Muscle layer of colon (tissue), 2 donors: ENCODE data around the gene LRRK1.

Source experiments
- H3K27ac ChIP-seq: one replicate; pipeline ENCODE4 v1.7.0; 2013; ENCODE audit warnings: low read depth, mild to moderate bottlenecking, low read length, moderate library complexity
- H3K27me3 ChIP-seq, 2 donors: one replicate each; pipeline ENCODE4 v1.7.0; 2013; ENCODE audit warnings: low read length in 2 of 2, mild to moderate bottlenecking in 2 of 2; ENCODE audit not compliant: insufficient read depth in 2 of 2, control insufficient read depth in 1 of 2
- H3K36me3 ChIP-seq: one replicate; pipeline ENCODE4 v1.7.0; 2013; ENCODE audit warnings: mild to moderate bottlenecking, low read length; ENCODE audit not compliant: insufficient read depth
- H3K4me1 ChIP-seq: one replicate; pipeline ENCODE4 v1.7.0; 2013; ENCODE audit warnings: mild to moderate bottlenecking, low read length; ENCODE audit not compliant: insufficient read depth
- H3K4me3 ChIP-seq, 2 donors: one replicate each; pipeline ENCODE4 v1.7.0; 2013; ENCODE audit warnings: low read length in 2 of 2, low read depth in 1 of 2, mild to moderate bottlenecking in 1 of 2, moderate library complexity in 1 of 2
- H3K9ac ChIP-seq: one replicate; pipeline ENCODE4 v1.7.0; 2013; ENCODE audit warnings: low read length
- H3K9me3 ChIP-seq: one replicate; pipeline ENCODE4 v1.7.0; 2013; ENCODE audit warnings: mild to moderate bottlenecking, low read length
- donor health status: abdominal sarcoma.
- donor health status: Adenocarcinoma of cecum.

Gene LRRK1

DNA sequence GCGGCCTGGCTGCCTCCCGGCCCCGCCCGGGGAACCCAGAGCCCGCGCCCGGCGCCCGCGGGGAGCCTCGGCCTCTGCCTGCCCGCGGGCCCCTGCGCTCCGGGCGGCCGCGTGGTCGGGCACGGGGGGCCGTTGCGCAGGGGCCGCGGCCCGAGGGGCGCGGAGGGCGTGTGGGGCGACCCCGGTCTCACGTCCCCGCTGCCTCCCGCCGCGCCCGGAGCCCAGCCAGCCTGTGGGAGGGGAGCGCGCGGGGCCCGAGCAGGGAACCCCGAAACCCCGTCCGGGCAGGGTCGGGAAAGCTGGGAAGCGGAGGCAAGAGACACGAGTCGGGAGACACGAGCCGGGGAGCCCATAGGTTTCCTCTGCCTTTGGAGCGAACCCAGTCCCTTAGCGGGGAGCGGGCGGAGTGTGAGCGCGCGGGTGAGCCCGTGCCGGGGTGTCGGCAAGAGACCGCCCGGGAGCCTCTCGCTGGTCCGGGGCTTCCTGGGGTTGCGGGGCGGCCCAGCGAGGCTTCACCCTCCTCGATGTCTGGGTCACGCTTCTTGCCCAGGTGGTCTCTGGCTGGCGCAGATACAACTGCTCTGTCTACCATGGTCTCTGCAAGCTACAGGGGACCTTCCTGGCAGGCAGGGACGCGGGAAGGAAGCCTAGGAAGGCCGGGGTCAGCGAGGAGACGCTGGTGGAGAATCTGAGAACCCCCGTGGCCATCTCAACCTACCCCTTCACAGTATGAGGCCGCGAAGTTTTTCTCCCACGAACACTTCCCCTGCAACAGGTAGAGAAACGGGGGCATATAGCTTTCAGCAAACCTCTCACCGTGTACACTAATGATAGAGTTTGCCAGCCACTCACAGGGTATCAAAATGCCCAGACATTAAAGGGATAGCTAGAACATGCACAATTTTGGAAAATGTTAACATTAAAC is 586 bp downstream of the LRRK1 start:
- H3K4me3 ChIP-seq = peak overlapping the region; percentile 54 to 84
- no peaks in the 10 kb centered on the region for H3K36me3 ChIP-seq
- H3K27me3 ChIP-seq = no peaks in the 10 kb centered on the region
- no peaks in the 10 kb centered on the region for H3K9me3 ChIP-seq
- no peak overlapping the region for H3K9ac ChIP-seq
- H3K27ac ChIP-seq = no peak overlapping the region
- peaks cover 4% of the 10 kb centered on the region for H3K4me1 ChIP-seq

DNA sequence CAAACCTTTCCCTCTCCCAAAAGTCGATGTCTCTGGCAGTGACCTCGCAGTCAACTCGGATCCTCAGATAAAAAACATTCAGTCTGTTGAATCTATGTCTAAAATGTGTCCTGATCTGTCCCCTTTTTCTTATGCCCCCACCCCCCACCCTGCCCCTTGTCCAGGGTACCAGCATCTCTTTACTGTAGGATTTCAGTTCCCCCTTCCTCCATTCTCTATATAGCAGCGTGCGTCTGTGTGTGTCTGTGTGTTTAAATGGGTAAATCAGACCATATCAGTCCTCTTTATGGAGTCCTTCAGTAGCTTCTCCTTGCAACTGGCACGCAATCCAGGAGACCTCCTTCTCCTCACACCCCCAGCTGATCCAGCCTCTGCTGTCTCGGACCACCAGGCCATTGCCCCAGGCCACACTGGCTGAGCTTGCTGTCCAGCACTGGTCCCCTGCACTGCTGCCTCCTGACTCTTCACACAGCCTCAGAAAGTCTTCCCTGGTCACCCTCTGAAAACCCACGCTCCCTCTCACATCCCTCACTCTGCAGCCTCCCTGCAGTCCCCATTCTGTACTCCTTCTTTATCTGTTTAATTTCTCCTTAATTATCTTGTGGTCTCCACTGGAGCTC is 1.5 kb downstream of the LRRK1 start:
- Histone ChIP-seq H3K36me3 (peaks cover 2% of the 10 kb centered on the region), H3K9me3 (no peaks in the 10 kb centered on the region), H3K4me1 (peaks cover 4% of the 10 kb centered on the region), H3K27ac (no peak overlapping the region), H3K27me3 (no peaks in the 10 kb centered on the region), H3K4me3 (no peak overlapping the region), H3K9ac (no peak overlapping the region)

GRCh38 chr15:100922192-100923040 is 3.3 kb downstream of the LRRK1 start:
- peaks cover 4% of the 10 kb centered on the region for H3K4me1 ChIP-seq
- no peak overlapping the region for H3K4me3 ChIP-seq
- no peaks in the 10 kb centered on the region for H3K27me3 ChIP-seq
- no peak overlapping the region for H3K27ac ChIP-seq
- peaks cover 4% of the 10 kb centered on the region for H3K36me3 ChIP-seq
- H3K9ac ChIP-seq = no peak overlapping the region
- H3K9me3 ChIP-seq = no peaks in the 10 kb centered on the region

DNA sequence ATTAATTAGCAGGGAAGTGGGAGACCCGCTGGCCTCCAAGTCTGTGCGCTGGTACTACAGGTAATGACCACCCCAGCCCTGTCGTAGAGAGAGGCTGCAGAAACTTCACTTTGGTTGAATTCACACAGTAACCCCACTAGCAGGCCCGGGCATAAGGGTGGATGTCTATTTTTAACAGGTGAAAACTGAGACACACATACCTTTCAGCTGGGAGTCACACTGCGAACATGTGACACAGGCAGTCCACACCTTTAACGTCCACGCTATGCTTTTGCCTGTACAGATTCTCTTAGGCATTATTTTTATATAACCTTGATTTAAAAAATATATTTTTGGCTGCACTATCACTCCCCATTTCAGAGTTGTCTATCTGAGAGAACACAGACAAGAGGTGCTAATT is 3.9 kb downstream of the LRRK1 start:
- no peaks in the 10 kb centered on the region for H3K27me3 ChIP-seq
- no peak overlapping the region for H3K9ac ChIP-seq
- H3K36me3 ChIP-seq = peaks cover 4% of the 10 kb centered on the region
- no peak overlapping the region for H3K4me3 ChIP-seq
- no peak overlapping the region for H3K27ac ChIP-seq
- H3K4me1 ChIP-seq = peaks cover 4% of the 10 kb centered on the region
- no peaks in the 10 kb centered on the region for H3K9me3 ChIP-seq

DNA sequence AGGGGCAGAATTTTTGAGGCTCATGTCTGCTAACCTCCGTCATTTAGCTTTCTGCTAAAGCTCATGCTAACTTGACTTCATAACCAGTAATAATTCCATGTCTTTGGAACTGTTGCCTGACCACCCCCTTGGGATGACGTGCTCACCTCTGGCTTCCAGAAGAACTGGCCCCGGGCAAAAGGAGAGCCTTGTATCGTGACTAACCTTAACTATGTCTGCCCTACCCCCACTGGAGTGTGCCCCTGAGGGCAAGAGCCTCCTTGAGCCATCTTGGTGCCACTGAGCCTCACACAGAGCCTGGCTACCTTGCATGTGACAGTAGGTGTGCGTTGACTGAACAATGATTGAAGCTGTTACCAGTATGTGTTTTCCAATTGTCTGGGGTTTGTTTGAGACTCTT is 4.7 kb downstream of the LRRK1 start:
- Histone ChIP-seq H3K9me3 (no peaks in the 10 kb centered on the region), H3K4me3 (no peak overlapping the region), H3K9ac (no peak overlapping the region), H3K27ac (no peak overlapping the region), H3K27me3 (no peaks in the 10 kb centered on the region), H3K36me3 (peaks cover 4% of the 10 kb centered on the region), H3K4me1 (peaks cover 4% of the 10 kb centered on the region)

GRCh38 chr15:100924436-100924835 is 5.3 kb downstream of the LRRK1 start:
- no peak overlapping the region for H3K4me3 ChIP-seq
- peaks cover 4% of the 10 kb centered on the region for H3K4me1 ChIP-seq
- no peaks in the 10 kb centered on the region for H3K27me3 ChIP-seq
- H3K27ac ChIP-seq = no peak overlapping the region
- H3K9ac ChIP-seq = no peak overlapping the region
- H3K9me3 ChIP-seq = no peaks in the 10 kb centered on the region
- peaks cover 9% of the 10 kb centered on the region for H3K36me3 ChIP-seq

GRCh38 chr15:100925480-100925879 is 6.3 kb downstream of the LRRK1 start:
- no peaks in the 10 kb centered on the region for H3K27me3 ChIP-seq
- H3K4me3 ChIP-seq = no peak overlapping the region
- no peak overlapping the region for H3K9ac ChIP-seq
- H3K9me3 ChIP-seq = no peaks in the 10 kb centered on the region
- H3K27ac ChIP-seq = no peak overlapping the region
- H3K4me1 ChIP-seq = peaks cover 4% of the 10 kb centered on the region
- peaks cover 13% of the 10 kb centered on the region for H3K36me3 ChIP-seq

- Histone ChIP-seq H3K27me3 (no peaks in the 10 kb centered on the region), H3K9me3 (no peaks in the 10 kb centered on the region), H3K27ac (no peak overlapping the region), H3K9ac (no peak overlapping the region), H3K4me3 (no peak overlapping the region), H3K4me1 (no peaks in the 10 kb centered on the region), H3K36me3 (peaks cover 13% of the 10 kb centered on the region)
Measured at GRCh38 chr15:100926258-100926657, 7.1 kb downstream of the LRRK1 start.

DNA sequence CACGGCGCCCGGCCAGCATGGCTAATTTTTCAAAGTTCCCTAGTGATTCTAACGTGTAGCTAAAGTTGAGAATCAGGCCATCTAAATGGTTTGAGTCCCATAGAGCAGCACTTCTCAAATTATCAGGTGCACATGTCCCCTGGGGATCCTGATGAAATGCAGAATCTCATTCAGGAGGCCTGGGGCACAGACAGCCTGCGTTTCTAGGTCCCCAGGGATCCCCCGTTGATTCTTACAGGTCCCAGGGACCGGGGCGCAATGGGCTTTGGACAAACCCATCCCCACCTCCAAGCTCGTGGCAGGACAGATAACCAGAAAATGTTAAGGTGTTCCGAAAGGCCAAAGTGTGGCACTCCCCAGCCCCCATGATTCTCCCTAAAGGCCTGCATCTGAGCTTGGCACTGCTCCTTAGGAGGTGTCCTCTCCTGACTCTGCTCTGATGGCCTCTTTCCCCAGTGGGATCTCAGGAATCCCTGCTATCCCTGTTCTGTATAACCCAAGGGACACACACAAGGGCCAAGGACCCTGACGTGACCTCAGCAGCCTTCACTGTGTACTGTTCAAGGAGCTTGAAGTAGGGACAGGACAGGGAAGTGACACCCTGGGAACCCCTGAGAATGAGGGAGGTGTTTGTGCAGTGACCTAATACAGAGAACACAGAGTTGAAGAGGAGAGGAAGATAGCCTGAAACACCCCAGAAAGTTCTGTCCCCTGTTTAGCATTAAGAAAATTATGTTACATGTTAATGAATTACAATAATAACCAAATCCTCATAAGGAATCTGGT is 8.0 kb downstream of the LRRK1 start:
- no peak overlapping the region for H3K27ac ChIP-seq
- no peaks in the 10 kb centered on the region for H3K27me3 ChIP-seq
- peaks cover 13% of the 10 kb centered on the region for H3K36me3 ChIP-seq
- H3K9ac ChIP-seq = no peak overlapping the region
- no peaks in the 10 kb centered on the region for H3K9me3 ChIP-seq
- H3K4me3 ChIP-seq = no peak overlapping the region
- H3K4me1 ChIP-seq = no peaks in the 10 kb centered on the region

DNA sequence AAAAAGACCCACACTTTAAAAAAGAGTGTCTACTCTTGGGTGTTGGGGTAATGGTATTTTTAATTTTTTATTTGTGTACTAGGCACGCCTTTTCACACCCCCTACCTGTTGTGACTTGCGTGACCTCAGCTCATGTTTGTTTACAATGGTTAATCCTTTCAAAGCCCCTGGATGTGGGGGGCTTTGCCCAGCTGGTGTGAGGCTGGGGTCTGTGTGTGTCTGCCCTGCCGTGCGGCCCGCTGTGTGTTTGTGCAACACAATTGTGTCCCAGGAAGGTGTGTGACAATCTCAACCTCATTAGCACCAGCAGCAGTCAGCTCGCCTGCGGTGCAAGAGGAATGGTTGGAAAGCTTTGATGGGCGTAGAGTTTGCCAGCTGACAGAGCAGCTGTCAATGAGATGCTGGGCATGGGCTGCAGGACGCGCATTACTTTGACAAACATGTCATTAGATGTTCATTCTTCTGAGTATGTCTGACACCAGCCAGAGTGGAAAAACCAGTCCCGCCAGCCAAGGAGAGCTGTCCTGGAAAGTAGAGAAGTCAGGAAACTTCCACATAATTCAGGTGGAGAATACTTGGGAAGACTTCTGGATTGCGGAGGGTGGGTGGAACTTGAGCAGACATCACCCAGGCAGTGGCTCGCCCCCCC is 9.6 kb downstream of the LRRK1 start:
- no peaks in the 10 kb centered on the region for H3K27me3 ChIP-seq

More for the DNA sequence above, 9.6 kb downstream of the LRRK1 start:
- Histone ChIP-seq H3K4me1 (no peaks in the 10 kb centered on the region), H3K9me3 (no peaks in the 10 kb centered on the region), H3K27ac (no peak overlapping the region), H3K9ac (no peak overlapping the region), H3K36me3 (peaks cover 13% of the 10 kb centered on the region), H3K4me3 (no peak overlapping the region)
